ENCODE results near the gene HTR7.

GRCh38 chr10:90813594-90814365 lies 44.1 kb downstream of the HTR7 start:
- TF ChIP-seq, protein P1, sequence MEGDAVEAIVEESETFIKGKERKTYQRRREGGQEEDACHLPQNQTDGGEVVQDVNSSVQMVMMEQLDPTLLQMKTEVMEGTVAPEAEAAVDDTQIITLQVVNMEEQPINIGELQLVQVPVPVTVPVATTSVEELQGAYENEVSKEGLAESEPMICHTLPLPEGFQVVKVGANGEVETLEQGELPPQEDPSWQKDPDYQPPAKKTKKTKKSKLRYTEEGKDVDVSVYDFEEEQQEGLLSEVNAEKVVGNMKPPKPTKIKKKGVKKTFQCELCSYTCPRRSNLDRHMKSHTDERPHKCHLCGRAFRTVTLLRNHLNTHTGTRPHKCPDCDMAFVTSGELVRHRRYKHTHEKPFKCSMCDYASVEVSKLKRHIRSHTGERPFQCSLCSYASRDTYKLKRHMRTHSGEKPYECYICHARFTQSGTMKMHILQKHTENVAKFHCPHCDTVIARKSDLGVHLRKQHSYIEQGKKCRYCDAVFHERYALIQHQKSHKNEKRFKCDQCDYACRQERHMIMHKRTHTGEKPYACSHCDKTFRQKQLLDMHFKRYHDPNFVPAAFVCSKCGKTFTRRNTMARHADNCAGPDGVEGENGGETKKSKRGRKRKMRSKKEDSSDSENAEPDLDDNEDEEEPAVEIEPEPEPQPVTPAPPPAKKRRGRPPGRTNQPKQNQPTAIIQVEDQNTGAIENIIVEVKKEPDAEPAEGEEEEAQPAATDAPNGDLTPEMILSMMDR (IDR thresholded peaks at IDR 0.05; ENCODE audit: low read length) = no peak
- TF ChIP-seq EZH2 (IDR thresholded peaks at IDR 0.05; ENCODE audit: borderline replicate concordance, low read length) = no peak

All from OCI-LY1 (cell line).